Measurements from ENCODE around the gene EDN1.
A peak's percentile ranks its signal among the peaks of the same experiment; 100 is the strongest.
"Not testable (repeated sequence)": the region's sequence is repeated elsewhere in the genome, so short reads cannot be mapped to it uniquely, and the experiment has no call there.

Gene EDN1

DNA sequence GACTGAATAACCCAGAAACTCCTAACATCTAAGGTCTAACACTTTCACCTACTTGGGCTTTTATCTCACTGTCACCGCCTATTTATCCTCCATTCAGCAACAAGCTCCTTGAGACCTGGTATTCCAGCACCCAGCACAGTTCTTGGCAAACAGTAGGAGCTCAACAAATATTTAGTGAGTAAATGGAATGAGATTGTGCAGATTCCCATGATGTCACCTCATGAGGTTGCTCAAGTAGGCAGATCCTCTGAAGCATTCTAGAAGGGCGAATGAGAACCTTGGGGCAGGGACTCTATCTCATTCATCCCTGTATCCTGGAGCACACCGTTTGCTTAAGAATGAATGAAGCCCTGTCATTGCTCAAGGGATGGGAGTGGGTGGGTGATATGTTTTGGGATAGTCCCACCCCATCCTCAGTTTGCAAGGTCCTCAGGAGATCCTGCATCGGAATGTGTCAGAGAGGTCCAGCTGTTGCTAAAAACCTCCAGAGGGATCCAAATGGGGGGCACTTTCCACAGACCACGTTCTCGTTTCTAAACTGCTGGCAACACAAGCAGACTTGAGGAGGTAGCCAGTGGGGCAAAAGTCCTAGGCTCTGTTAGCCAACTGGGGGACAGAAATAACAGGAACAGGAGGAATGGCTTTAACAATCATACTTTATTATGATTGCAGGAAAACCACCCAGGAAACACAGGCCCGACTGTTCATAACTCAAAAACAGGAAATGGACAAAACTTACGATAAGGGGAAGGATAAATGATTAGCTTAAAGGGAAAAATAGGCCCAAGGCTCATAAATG is 42.0 kb downstream of the EDN1 start:
- H3K9me3 ChIP-seq = no peaks in the 10 kb centered on the region
- TF ChIP-seq, protein P1, sequence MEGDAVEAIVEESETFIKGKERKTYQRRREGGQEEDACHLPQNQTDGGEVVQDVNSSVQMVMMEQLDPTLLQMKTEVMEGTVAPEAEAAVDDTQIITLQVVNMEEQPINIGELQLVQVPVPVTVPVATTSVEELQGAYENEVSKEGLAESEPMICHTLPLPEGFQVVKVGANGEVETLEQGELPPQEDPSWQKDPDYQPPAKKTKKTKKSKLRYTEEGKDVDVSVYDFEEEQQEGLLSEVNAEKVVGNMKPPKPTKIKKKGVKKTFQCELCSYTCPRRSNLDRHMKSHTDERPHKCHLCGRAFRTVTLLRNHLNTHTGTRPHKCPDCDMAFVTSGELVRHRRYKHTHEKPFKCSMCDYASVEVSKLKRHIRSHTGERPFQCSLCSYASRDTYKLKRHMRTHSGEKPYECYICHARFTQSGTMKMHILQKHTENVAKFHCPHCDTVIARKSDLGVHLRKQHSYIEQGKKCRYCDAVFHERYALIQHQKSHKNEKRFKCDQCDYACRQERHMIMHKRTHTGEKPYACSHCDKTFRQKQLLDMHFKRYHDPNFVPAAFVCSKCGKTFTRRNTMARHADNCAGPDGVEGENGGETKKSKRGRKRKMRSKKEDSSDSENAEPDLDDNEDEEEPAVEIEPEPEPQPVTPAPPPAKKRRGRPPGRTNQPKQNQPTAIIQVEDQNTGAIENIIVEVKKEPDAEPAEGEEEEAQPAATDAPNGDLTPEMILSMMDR (IDR thresholded peaks at IDR 0.05) = no peak
- peaks cover 0 to 20% (median 13%) of the 10 kb centered on the region in 4 donors for H3K4me1 ChIP-seq
- no peaks in the 10 kb centered on the region for H3K27me3 ChIP-seq
- intact Hi-C loops (cut with DNase I; ENCODE audit: low total_unique reads) = no loop called here
- H3K36me3 ChIP-seq = no peaks in the 10 kb centered on the region
- DNase-seq = no peak
- H3K27ac ChIP-seq = peak overlapping the region; percentile 39 to 56
- no peak overlapping the region for H3K4me3 ChIP-seq

DNA sequence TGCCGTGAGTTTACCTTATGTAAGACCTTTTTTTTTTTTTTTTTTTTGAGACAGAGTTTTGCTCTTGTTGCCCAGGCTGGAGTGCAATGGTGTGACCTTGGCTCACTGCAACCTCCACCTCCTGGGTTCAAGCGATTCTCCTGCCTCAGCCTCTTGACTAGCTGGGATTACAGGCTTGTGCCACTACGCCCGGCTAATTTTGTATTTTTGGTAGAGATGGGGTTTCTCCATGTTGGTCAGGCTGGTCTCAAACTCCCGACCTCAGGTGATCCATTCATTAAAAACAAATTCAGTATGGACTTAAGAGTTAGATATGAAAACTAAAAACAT is 42.6 kb downstream of the EDN1 start:
- DNase-seq; intact Hi-C loops (cut with DNase I; ENCODE audit: low total_unique reads); H3K27me3 ChIP-seq; H3K9me3 ChIP-seq; H3K4me3 ChIP-seq; H3K36me3 ChIP-seq: not testable (repeated sequence)
- Histone ChIP-seq H3K27ac (peak overlapping the region; percentile 39 to 56), H3K4me1 (peaks cover 0 to 20% (median 13%) of the 10 kb centered on the region in 4 donors)

DNA sequence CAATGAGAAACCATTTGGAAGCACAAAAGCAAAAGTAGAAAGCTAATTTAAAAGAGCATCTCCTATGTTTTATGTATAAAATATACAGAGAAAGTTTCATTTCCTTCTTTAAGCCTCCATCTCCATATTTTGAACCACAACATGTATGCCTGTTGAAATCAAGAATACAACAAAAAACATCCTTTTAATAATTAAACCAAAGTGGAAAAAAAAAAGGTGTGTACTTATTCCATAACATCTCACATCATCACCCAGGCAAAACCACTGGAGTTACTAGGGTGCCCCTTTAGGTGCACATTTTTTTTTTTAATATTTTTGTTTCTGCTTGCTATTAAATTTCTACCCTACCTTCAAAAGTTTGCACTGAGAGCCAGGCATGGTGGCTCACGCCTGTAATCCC is 43.0 kb downstream of the EDN1 start:
- TF ChIP-seq, protein P1 (IDR thresholded peaks at IDR 0.05) = no peak
- H3K4me1 ChIP-seq = peaks cover 0 to 20% (median 13%) of the 10 kb centered on the region in 4 donors
- H3K27ac ChIP-seq = no peak overlapping the region

DNA sequence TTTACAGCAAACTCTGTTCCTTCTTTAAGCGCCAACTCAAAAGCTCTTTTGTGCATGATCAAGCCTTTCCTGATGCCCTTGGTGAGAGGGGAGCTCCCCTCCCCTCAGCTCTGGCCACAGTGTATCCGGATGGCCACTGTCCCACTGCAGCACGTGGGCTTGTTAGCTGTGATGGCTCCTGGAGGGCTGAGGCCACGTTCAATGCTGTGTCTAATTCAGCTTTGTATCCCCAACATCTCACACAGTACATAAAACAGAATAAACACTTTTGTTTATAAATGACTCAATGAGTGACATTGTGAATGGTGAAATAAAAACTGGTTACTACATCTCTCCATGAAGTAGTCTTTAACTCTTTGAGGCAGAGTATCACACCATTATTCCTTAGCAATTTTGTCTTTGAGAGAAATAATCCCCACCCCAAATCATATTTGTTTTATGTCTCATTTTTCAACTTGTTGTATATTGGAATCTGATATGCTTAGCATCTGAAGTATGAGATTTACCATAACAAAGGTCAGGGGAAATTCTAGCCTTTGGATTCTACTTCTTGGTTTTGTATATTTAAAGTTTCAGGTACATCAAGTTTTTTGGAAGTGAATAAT is 44.5 kb downstream of the EDN1 start:
- Histone ChIP-seq H3K4me3 (no peak overlapping the region), H3K9me3 (no peaks in the 10 kb centered on the region), H3K4me1 (peaks cover 0 to 20% (median 13%) of the 10 kb centered on the region in 4 donors), H3K27ac (no peak overlapping the region), H3K36me3 (no peaks in the 10 kb centered on the region), H3K27me3 (no peaks in the 10 kb centered on the region)
- TF ChIP-seq, protein P1 (IDR thresholded peaks at IDR 0.05) = no peak
- DNase-seq = no peak
- intact Hi-C loops (cut with DNase I; ENCODE audit: low total_unique reads) = no loop called here

More for the DNA sequence above, 43.0 kb downstream of the EDN1 start:
- H3K9me3 ChIP-seq = no peaks in the 10 kb centered on the region
- H3K4me3 ChIP-seq = no peak overlapping the region
- intact Hi-C loops (cut with DNase I; ENCODE audit: low total_unique reads) = no loop called here
- no peaks in the 10 kb centered on the region for H3K36me3 ChIP-seq
- H3K27me3 ChIP-seq = no peaks in the 10 kb centered on the region
- DNase-seq = no peak

DNA sequence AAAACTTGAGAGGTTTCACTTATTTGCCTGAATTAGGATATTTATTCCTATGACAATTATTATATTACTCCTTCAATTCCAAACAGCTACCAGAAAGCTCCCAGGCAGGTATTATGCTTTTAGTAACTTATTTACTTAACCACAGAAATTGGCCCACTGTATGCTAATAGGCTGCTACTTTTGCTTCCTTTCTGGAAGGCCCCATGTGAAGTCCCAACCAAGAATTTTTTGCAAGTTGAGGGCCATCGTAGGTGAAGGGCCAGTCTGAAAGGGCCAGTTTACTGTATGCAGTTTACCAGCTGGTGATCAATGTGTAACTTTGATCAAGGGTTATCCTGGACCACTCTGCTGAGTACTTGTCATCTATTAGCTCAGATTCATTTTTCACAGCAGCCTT is 45.0 kb downstream of the EDN1 start:
- no peak overlapping the region for H3K4me3 ChIP-seq
- intact Hi-C loops (cut with DNase I; ENCODE audit: low total_unique reads) = no loop called here
- no peaks in the 10 kb centered on the region for H3K36me3 ChIP-seq
- DNase-seq = no peak
- TF ChIP-seq, protein P1 (IDR thresholded peaks at IDR 0.05) = no peak
- no peaks in the 10 kb centered on the region for H3K27me3 ChIP-seq
- H3K4me1 ChIP-seq = peaks cover 0 to 20% (median 13%) of the 10 kb centered on the region in 4 donors
- no peaks in the 10 kb centered on the region for H3K9me3 ChIP-seq
- H3K27ac ChIP-seq = no peak overlapping the region

DNA sequence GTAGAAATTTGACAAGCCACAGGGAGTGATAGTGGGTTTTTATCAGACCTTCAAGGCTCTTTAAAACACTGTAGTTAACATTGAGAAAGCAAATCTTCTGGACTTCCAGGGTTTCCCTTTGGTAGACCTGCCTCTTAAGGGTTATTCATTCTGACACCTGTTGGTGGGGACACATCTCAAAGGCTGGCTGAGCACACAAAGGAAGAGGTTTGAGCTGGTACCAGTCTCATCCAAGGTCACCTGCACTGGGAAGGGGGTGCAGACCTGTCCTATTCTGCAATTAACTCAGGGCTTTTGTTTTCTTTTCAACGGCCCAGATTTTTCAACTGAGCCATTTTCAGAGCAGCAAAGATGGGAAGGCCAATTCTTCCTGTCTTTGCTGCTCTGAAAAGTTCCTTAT is 45.6 kb downstream of the EDN1 start:
- Histone ChIP-seq H3K4me1 (peaks cover 0 to 18% (median 13%) of the 10 kb centered on the region in 4 donors), H3K36me3 (no peaks in the 10 kb centered on the region), H3K4me3 (no peak overlapping the region), H3K27ac (no peak overlapping the region), H3K9me3 (no peaks in the 10 kb centered on the region), H3K27me3 (no peaks in the 10 kb centered on the region)
- TF ChIP-seq, protein P1 (IDR thresholded peaks at IDR 0.05) = no peak
- intact Hi-C loops (cut with DNase I; ENCODE audit: low total_unique reads) = no loop called here
- DNase-seq = no peak
